Thymus (tissue), 11 donors: ENCODE results near the gene ENKUR. TPM values are rescaled to one million over a fixed set of nuclear protein-coding genes. Genes with fewer than 3 reads are reported as not detected.

Experiments used
- DNase-seq, 9 donors: peaks; one replicate each; pipeline ENCODE4 v3.0.0-alpha.2; 2013; ENCODE audit warnings: low spot score in 9 of 9, low read depth in 6 of 9, missing footprints in 1 of 9
- H3K27ac ChIP-seq, 2 donors: one replicate each; pipeline ENCODE4 v1.5.1; 2013; ENCODE audit warnings: control low read depth in 1 of 2, low read depth in 1 of 2, low read length in 1 of 2, mild to moderate bottlenecking in 1 of 2, moderate library complexity in 1 of 2
- H3K27me3 ChIP-seq, 2 donors: one replicate each; pipeline ENCODE4 v1.5.1; 2013; ENCODE audit warnings: low read length in 1 of 2; ENCODE audit not compliant: control insufficient read depth in 2 of 2, insufficient read depth in 1 of 2
- H3K36me3 ChIP-seq, 2 donors: one replicate each; pipeline ENCODE4 v1.5.1; 2013; ENCODE audit warnings: low read length in 1 of 2, mild to moderate bottlenecking in 1 of 2, moderate library complexity in 1 of 2; ENCODE audit not compliant: control insufficient read depth in 2 of 2, insufficient read depth in 2 of 2
- H3K4me1 ChIP-seq, 2 donors: one replicate each; pipeline ENCODE4 v1.5.1; 2013; ENCODE audit warnings: low read length in 2 of 2; ENCODE audit not compliant: control insufficient read depth in 2 of 2, insufficient read depth in 2 of 2
- H3K4me3 ChIP-seq, 2 donors: one replicate each; pipeline ENCODE4 v1.5.1; 2013; ENCODE audit warnings: low read length in 2 of 2, control low read depth in 1 of 2, mild to moderate bottlenecking in 1 of 2
- H3K9me3 ChIP-seq, 2 donors: one replicate each; pipeline ENCODE4 v1.5.1; 2013; ENCODE audit warnings: low read length in 1 of 2, mild to moderate bottlenecking in 1 of 2; ENCODE audit not compliant: control insufficient read depth in 2 of 2, insufficient read depth in 1 of 2
- WGBS: extraction: QIAGEN DNeasy Blood & Tissue Kit; methylation state at CpG from one replicate; pipeline ENCODE4 v1.1.7; 2013; 5-methylcytosine and 5-hydroxymethylcytosine counted together
- polyA plus RNA-seq: library from polyadenylated mRNA; stranded (reverse); fragments of 200-250 nt; gene quantifications from one replicate; pipeline ENCODE4 v1.2.3, GENCODE V29; 2013
- total RNA-seq: library from RNA; stranded (reverse); fragments of 120-200 nt; gene quantifications from one replicate; pipeline ENCODE4 v1.2.4, GENCODE V29; 2013
- donor health status: healthy.

ENKUR gene
- total and polyA plus RNA-seq, 2 donors = 0.05 to 0.41 TPM

GRCh38 chr10:24988831-24989640 lies 26.9 kb downstream of the ENKUR start:
- no peak overlapping the region for H3K4me3 ChIP-seq
- peaks cover 0 to 4% of the 10 kb centered on the region in 2 donors for H3K4me1 ChIP-seq
- no peaks in the 10 kb centered on the region for H3K36me3 ChIP-seq
- no peaks in the 10 kb centered on the region for H3K9me3 ChIP-seq
- DNase-seq = no peak
- no peak overlapping the region for H3K27ac ChIP-seq
- no peaks in the 10 kb centered on the region for H3K27me3 ChIP-seq
- WGBS = 51% methylated on average over 12 of the region's 12 CpGs

DNA sequence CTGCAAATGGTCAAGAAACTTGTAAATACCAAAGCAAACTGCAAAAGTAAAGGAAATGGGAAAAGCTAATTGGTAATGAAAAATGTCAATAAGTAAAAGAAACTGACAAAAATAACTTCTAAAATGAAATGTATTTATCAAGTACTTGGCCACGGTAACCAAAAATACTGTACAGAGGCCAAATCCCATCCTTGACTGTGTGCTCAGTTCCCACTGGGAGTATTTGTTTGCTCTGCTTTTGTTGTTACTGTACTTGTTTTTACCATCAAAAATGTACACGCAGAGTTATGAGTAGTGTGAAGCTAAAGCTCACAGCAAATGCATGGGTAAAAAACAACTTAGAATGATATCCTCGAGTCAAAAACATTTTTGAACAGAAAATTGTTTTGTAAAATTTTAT lies 31.1 kb downstream of the ENKUR start:
- 63% methylated on average over 3 of the region's 3 CpGs for WGBS
- no peak for DNase-seq
- H3K27ac ChIP-seq = no peak overlapping the region

DNA sequence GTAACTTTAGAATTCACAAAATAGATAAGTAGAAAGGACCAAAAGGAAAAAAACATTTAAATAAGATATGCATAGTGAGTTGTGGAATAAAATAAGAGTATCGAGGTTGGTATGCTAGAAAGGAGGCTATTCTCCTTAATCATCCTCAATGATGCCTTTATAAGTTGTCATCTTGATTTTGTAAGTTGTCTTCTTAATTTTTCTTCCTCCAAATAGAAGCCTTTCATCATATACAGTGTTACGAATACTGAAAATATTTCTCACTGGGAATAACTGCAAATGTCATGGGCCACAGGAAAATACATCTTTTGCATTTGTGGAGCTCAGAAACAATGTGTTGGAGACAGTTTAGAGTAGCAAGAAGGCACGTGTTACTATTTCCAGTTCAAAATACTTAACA lies 32.0 kb downstream of the ENKUR start:
- no peak overlapping the region for H3K4me3 ChIP-seq
- no peak overlapping the region for H3K27ac ChIP-seq
- no peaks in the 10 kb centered on the region for H3K36me3 ChIP-seq
- no peaks in the 10 kb centered on the region for H3K27me3 ChIP-seq
- 96% methylated on average over 3 of the region's 3 CpGs for WGBS
- H3K4me1 ChIP-seq = no peaks in the 10 kb centered on the region
- H3K9me3 ChIP-seq = no peaks in the 10 kb centered on the region
- no peak for DNase-seq

More for the DNA sequence above, 31.1 kb downstream of the ENKUR start:
- Histone ChIP-seq H3K4me3 (no peak overlapping the region), H3K9me3 (no peaks in the 10 kb centered on the region), H3K36me3 (no peaks in the 10 kb centered on the region), H3K4me1 (peaks cover 0 to 4% of the 10 kb centered on the region in 2 donors), H3K27me3 (no peaks in the 10 kb centered on the region)

- Histone ChIP-seq H3K27ac (no peak overlapping the region), H3K27me3 (no peaks in the 10 kb centered on the region), H3K4me3 (no peak overlapping the region), H3K9me3 (no peaks in the 10 kb centered on the region), H3K4me1 (no peaks in the 10 kb centered on the region), H3K36me3 (no peaks in the 10 kb centered on the region)
- no peak for DNase-seq
- 98% methylated on average over 4 of the region's 4 CpGs for WGBS
Measured at GRCh38 chr10:24983130-24983529, 32.8 kb downstream of the ENKUR start.

- Histone ChIP-seq H3K9me3 (no peaks in the 10 kb centered on the region), H3K36me3 (no peaks in the 10 kb centered on the region), H3K27me3 (no peaks in the 10 kb centered on the region), H3K27ac (no peak overlapping the region), H3K4me3 (no peak overlapping the region), H3K4me1 (no peaks in the 10 kb centered on the region)
- 97% methylated on average over 1 of the region's 1 CpG for WGBS
- peak in 3 of 9 donors; percentile 4 to 42 (median 13) for DNase-seq
Measured at GRCh38 chr10:24982319-24983112, 33.4 kb downstream of the ENKUR start.

DNA sequence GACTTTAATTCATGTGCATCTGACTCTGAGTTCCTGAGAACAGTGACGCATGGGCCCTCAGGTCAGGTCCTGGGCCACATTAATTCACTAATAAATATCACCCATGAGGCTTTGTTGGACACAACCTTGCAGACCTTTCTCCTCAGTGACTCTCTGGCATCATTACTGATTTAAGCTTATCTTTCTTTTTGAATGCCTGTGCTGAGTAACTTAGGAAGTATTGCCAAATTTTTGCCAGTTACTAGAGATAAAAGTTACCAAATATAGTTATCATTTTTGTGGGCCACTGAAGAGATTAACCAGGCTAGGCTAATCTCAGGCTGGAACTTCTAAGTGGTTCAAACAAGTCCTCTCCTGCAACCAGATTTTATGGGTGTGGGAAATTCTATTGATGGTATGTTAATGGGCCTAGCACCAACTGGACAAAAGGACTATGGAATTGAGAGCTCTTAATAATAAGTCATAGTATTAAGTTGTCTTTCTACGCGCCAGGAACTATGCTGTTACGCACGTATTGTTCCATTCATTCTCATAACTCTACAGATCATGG lies 34.7 kb downstream of the ENKUR start:
- no peak for DNase-seq
- Histone ChIP-seq H3K4me1 (no peaks in the 10 kb centered on the region), H3K27ac (no peak overlapping the region), H3K4me3 (no peak overlapping the region), H3K27me3 (no peaks in the 10 kb centered on the region), H3K36me3 (no peaks in the 10 kb centered on the region), H3K9me3 (no peaks in the 10 kb centered on the region)
- WGBS = 98% methylated on average over 5 of the region's 5 CpGs

DNA sequence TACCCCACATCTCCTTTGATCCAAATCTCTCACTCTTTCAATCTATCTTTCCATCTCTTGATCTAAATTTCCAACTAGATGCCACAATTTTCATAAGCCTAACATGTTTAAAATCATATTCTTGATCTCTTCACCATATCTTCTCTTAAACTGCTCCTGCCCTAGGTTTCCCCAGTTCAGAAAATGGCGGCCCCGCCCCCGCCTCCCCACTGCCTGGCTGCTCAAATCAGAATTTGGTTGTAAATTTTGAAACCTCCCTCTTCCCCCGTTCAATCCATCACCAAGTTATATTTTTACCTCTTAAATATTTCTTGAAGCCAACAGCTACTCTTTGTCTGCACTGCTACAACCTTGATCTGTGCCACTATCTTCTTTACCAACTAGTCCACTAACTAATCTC lies 36.3 kb downstream of the ENKUR start:
- 98% methylated on average over 4 of the region's 4 CpGs for whole genome bisulfite sequencing
- no peaks in the 10 kb centered on the region for H3K4me1 ChIP-seq
- H3K9me3 ChIP-seq = no peaks in the 10 kb centered on the region
- H3K36me3 ChIP-seq = no peaks in the 10 kb centered on the region
- no peaks in the 10 kb centered on the region for H3K27me3 ChIP-seq
- no peak for DNase-seq
- no peak overlapping the region for H3K27ac ChIP-seq
- no peak overlapping the region for H3K4me3 ChIP-seq

DNA sequence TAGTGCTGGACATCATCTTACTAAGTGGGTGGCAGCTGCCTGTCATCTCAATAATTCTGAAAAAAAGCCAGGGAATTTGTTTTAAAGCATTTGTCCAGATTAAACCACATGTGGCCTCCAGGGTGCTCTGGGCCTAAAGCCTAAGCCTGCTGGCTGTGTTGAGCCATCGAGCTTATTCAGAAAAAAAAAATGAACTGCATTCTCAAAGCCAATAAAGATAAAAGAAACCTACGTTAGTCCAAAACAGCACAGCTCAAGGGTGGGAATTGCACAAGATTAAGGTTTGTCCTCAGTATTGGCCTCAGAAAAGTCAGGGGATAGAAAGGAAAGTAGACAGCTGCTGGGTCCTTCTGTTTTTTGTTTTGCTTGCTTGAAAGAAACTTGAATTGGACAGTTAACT lies 41.0 kb downstream of the ENKUR start:
- H3K27me3 ChIP-seq = no peaks in the 10 kb centered on the region
- H3K27ac ChIP-seq = no peak overlapping the region
- H3K9me3 ChIP-seq = no peaks in the 10 kb centered on the region
- H3K4me3 ChIP-seq = no peak overlapping the region
- H3K4me1 ChIP-seq = no peaks in the 10 kb centered on the region
- 93% methylated on average over 2 of the region's 2 CpGs for WGBS
- DNase-seq = no peak
- no peaks in the 10 kb centered on the region for H3K36me3 ChIP-seq

GRCh38 chr10:24973163-24973562 lies 42.8 kb downstream of the ENKUR start:
- Histone ChIP-seq H3K4me3 (no peak overlapping the region), H3K27me3 (no peaks in the 10 kb centered on the region), H3K36me3 (no peaks in the 10 kb centered on the region), H3K27ac (no peak overlapping the region), H3K9me3 (no peaks in the 10 kb centered on the region), H3K4me1 (no peaks in the 10 kb centered on the region)
- DNase-seq = no peak
- 92% methylated on average over 5 of the region's 5 CpGs for WGBS
